ENCODE data around the gene SYNDIG1.

SYNDIG1 gene

DNA sequence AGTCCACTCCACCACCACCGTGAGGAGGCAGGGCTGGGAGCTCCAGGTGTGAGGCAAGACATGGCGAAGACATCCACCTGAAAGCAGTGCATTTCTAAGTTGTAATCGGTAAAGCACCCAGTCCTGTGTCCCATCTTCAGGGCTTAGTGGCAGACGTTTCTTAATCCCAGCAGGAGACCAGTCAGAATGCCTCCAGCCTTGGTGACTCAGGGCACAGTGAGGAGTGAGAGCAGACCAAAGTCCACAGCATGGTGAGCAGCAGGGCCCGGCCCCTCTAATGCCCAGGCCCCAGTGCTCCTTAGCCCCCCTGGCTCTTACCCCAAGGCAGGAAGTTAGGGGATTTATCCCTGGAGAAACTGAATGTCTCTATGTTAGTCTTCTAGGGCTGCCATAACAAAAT is 183.9 kb downstream of the SYNDIG1 start:
- no peak for DNase-seq (ENCODE audit: low read depth in 1 of 2, low spot score in 1 of 2)

DNA sequence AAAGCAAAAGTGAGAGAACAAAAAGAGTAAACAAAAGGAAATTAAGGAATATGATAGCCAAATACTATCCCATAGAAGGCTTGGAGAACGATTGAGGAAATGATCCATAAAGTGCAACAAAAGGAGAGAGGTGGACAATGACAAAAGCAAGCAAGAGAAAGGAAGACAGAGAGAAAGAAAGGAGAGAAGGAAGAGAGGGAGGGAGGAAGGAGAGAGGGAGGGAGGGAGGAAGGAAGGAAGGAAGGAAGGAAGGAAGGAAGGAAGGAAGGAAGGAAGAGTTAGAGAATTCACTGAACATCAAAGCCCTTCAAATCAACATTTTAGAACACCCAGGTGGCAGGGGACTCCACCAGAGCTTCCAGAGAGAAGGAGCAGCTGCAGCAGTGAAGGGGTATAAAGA is 185.0 kb downstream of the SYNDIG1 start:
- no peak for DNase-seq (ENCODE audit: low read depth in 1 of 2, low spot score in 1 of 2)

DNA sequence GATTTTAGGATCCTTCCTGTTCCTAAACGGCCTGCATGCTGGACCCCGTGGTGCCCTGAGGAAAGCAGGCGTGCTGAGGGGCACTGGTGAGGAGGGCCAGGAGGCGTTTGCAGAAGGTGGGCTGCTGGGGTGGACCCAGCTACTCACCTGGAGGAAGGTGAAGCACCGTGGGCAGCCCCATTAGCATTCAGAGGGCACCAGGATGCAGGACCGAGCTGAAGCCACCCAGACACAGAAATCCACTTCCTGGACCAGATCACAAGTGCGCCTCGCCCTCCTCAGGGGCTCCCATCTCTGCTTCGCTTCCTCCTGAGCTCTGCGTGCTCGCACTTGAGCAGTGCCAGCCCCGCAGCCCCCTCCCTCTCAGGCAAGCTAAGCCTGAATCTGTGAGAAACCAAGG is 187.0 kb downstream of the SYNDIG1 start:
- DNase-seq (ENCODE audit: low read depth in 1 of 2, low spot score in 1 of 2), result no peak

DNA sequence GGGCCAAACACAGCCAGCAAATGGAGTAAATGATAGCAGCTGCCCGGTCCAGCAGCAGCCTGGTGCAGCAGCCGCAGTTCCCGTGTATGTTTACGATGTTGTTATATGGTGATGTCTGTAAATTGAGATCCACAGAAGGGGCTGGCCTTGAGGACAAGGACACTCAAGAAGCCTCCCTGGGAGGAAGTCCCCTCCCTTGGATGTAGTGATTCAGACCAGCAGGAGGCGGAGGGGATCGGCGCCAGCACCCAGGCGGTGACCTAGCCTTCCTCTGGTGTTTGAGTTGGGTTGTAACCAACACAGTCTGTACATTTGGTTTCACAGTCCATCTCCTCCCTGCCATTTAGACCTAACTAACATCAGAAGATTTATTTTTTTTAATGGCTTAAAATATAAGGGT is 187.8 kb downstream of the SYNDIG1 start:
- no peak for DNase-seq (ENCODE audit: low read depth in 1 of 2, low spot score in 1 of 2)

DNA sequence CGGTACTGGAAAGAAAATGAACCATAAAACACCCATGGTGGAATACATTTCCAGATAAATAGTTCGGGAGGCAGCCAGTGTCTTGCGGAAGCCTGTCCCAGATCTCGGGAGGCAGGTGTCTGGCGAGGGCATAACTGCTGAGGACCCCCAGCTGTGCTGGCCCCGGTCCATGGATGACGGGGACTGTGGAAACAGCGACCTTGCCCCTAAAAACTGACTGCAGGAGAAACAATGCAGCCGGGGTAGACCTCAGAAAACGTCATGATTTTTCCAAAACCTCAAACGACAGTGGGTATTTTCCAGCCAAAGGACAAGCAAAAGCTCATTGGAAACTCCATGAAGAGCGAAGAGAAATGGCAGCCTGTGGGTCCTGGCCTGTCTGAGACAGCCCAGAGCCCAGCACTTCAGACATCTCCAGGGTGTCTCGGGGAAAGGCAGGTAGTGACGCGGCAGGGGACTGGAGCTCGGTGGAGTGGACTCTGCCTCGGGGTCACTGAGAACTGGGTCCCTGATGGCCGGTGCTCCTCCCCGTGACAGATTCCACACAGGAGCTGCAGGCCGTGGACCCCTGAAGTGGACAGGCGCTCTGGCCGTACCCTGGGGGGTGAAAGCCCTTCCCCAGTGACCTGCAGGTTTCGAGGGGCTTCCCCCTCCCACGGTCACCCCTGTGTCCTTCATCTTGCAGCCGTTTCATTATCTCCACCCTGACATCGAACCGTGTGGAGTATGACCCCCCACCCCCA is 188.6 kb downstream of the SYNDIG1 start:
- no peak for DNase-seq (ENCODE audit: low read depth in 1 of 2, low spot score in 1 of 2)

DNA sequence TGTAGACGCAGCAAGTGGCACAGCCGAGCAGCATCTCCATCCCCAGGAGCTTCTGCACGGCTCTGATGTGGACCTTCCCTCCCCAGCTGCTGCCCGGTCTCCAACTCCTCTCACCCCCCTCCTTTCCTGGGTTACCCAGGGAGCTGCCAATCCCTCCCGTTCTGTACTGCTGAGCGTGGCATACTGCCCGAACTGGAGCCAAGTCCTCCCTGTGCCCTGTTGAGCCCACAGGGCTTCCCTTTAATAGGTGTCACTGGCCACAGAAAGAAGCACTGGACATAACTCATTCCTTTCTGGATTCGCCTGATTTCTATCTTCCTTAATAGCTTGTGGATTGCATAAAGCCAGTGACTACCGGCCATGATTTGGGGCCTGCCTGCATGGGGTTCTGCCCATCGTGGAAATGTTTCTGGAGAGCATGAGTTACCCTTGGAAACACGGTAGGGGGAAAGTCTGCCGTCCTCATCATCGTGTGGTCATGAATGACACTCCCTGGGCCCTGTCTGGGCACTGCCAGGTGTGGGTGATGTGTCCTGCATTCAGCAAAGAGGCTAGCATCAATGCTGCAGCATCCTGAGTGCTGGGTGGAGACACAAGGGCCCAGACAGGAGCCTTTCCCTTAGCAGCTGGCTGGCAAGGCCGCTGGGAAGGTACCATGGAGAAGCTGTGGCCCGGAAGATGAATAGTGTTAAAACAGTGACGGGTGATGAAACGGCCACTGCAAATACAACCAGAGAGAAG is 189.7 kb downstream of the SYNDIG1 start:
- DNase-seq (ENCODE audit: low read depth in 1 of 2, low spot score in 1 of 2), result no peak

DNA sequence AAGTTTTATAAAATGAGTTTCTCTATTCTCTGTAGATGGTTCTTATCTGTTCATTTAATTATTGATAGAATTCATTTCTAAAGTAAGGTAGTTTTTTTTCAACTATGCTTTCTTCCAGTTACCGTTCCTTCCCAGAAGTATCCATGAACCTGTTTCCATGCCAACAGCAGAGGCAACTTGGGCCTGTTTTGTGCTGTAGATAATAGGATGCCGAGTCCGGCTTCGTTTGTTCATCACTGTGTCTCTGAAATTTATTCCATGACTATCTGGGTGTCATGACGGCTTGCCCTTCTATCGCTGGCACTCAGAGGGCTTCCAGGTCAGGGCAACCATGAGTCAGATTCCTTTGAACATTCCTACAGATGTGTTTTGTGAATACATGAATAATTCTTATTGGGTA is 190.4 kb downstream of the SYNDIG1 start:
- no peak for DNase-seq (ENCODE audit: low read depth in 1 of 2, low spot score in 1 of 2)

DNA sequence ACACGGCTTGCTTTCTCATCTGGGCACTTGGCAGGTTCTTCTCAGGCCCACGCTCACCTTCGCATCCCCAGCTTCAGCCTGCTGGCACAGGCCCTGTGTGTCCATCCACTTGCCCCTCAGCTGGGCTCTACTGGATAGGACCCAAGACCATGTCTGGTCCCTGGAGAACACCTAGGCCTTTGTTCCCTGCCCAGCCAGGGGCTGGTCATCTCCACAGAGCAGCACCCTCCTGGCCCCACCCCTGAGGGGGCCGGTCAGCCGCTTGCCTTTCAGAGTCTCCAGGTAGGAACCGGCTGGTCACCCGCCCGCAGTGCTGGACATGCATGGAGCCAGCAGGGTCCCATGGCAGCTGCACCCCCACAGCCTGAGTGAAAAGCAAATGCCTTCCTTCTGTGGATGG is 191.2 kb downstream of the SYNDIG1 start:
- no peak for DNase-seq (ENCODE audit: low read depth in 1 of 2, low spot score in 1 of 2)

DNA sequence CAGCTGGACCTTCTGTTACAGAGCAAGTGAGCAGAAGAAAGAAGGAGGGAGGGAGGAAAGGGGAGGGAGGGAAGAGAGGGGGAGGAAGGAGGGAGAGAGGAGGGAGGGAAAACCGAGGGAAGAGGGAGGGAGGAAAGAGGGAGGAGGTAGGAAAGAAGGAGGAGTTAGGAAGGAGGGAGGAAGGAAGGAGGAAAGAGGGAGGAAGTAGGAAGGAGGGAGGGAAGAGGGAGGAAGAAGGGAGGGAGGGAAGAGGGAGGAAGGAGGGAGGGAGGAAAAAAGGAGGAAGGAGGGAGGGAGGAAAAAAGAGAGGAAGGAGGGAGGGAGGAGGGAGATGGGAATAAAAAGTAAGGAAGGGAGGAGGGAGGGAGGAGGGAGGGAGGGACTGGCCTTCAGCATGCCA is 191.8 kb downstream of the SYNDIG1 start:
- no peak for DNase-seq (ENCODE audit: low read depth in 1 of 2, low spot score in 1 of 2)

DNA sequence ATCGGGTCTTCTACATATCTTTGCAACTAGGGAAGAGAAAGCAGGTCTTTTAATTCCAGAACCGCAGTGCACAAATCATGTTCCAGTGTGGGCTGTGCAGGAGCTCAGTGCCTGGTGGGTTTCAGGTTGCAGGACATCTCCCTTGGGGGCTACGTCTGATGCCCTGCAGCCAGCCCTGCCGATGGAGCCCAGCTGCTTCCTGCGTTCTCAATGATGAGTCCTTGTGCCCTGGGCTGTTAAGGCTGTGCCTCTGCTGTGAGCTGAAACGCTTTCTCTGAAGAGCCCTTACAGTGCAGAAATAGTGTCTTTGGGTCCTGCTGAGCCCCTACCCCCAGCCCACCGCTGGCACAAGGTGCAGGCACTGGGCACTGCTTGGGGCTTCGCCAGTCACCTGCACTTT is 192.9 kb downstream of the SYNDIG1 start:
- no peak for DNase-seq (ENCODE audit: low read depth in 1 of 2, low spot score in 1 of 2)

DNA sequence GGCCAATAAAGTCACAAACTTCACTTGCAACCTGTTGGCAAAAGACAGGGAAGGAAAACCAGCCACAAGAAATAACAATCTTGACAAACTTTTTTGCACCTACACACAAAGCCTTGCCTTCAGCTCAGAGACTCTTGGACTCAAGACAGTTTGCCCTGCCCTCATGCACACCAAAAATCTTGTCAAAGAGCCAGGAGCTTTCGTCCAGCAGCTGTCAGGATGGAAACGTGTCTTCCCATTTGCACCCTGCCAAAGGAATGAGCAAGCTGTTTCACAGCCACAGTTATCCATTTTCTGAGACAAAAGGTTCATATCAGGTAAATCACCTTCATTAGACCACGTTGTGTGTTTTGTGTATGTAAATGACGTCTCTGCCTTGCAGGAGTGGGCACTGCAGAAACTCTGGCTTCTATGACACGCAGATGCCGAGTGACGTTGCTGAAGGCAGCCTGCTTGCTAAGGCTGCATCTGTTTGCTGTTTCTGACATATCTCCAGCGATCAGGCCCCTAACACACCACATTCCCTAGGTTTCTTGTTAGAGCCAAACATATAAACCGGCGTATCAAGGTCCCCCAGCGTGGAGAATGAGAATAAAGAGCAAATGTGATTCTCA is 193.4 kb downstream of the SYNDIG1 start:
- DNase-seq (ENCODE audit: low read depth in 1 of 2, low spot score in 1 of 2), result no peak

DNA sequence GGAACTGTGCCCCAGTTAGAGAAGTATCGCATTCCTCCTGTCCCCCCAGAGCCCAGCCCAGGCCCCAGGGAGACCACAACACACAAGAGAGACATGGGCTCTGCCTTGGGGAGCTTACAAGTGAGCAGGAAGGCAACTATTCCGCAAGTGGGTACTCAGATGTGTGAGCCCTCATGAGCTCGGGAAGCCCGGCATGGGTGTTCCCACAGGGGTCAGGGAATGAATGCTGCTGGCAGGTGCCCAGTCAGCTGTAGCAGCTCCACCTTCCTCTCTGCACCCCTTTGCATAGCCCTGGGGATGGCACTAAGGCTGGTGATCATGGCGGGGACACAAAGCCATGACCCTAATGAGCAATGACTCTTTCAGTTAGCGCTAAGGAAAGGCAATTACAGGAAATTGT is 194.1 kb downstream of the SYNDIG1 start:
- DNase-seq (ENCODE audit: low read depth in 1 of 2, low spot score in 1 of 2), result no peak

DNA sequence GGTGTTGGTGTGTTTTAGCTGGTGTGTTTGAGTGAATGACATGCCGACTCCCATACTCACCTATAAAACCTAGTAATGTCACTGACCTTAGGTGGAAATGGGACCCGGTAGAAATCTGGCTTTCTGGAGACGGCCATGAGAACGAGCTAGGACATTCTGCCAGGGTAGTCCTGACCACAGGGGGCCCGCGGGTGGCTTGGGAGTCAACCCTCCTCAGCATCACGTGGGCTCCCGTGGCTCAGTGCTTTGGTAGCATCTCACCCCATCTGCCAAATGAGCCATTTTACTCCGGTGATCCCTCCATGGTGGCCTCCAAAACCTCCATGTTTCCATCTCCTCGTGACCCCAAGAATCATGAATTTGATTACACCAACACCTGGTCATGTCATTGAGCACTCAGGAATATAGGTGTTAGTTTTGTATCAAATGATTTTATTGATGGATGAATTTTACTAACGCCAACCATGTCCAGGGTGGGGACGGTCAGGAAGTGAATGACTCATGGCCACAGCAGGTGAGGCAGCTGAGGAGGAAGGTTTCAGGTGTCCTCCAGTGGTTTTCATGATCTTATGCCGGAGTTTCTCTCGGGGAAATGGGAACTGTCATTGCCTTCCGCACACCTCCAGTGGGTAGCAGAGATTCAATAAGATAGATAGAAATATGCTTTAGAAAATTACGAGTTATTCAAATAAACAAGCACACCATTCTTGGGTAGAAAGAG is 195.0 kb downstream of the SYNDIG1 start:
- DNase-seq (ENCODE audit: low read depth in 1 of 2, low spot score in 1 of 2), result no peak

DNA sequence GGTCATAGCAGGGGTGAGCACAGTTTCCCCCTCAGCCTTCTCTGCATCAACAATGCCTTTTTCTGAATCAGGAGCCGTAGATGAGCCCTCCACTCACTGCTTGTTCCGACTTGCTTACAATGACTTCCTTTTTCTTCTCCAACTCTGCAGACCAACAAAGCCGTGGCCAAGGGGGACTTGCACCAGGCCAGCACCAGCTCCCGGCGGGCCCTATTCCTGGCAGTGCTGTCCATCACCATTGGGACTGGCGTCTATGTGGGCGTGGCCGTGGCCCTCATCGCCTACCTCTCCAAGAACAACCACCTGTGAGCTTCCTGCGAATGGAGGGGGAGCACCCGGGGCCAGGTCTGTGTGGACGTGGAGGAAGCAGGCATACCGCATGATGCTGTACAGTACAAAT is 195.8 kb downstream of the SYNDIG1 start:
- no peak for DNase-seq (ENCODE audit: low read depth in 1 of 2, low spot score in 1 of 2)

DNA sequence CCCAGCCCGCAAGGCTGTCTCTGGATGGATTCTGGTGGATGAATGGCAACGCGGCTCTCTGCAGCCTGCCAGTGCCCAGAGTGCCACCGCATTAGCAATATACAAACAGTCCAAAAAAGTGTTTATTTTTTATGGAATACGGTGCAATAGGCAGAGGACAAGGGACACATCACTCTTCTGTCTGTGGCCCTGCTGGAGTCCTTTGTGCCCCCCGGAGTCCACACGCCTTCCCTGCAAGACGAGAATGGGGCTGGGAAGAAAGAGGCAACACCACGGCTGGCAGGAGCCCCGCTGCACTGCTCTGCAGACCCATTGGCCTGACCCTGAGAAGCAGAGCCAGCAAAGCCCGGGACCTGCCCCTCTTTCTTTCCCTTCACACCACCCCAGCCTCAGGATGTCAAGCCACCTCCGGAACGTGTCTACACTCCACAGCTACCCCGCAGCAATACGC is 196.3 kb downstream of the SYNDIG1 start:
- DNase-seq (ENCODE audit: low read depth in 1 of 2, low spot score in 1 of 2), result no peak

DNA sequence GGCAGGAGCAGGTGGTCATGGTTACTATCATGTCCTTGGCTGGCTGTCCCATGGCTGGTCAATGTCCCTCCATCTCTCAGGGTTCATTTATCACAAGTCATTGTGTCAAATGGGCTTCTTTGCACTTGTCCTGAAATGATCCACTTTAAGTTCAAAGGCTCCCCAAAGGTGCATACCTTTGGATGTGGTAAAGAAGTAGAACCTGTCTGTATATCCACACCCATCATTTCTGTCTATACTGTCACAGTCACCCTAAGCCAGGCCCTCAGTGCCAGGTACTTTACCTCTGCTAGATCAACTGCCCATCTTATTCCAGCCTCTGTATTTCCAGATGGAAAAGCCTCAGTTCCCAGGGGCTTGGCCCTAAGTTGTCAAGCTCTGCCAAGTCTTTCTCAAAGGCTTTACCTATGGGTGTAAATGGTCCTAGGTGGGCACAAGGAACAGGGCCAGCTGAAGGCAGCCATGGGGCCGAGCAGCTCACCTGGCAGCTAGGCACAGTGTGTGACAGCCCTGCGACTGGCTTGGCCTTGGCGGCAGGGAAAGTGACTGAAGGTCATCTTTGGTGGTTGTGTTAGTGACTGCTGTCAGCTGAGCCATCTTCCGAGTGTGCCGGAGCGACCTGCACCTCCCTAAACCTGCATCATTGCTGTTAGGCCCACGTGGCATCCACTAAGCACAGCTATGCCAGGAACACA is 198.4 kb downstream of the SYNDIG1 start:
- no peak for DNase-seq (ENCODE audit: low read depth in 1 of 2, low spot score in 1 of 2)

DNA sequence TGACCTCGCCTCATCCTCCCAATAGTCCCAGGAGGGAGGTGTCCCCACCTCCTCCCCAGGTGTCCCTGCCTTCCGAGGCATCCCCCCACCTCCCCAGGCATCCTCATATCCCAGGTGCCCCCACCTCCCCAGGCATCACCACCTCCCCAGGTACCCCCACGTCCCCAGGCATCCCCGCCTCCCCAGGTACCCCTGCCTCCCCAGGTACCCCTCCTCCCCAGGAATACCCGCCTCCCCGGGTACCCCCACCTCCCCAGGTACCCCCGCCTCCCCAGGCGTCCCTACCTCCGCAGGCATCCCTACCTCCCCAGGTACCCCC is 198.9 kb downstream of the SYNDIG1 start:
- no peak for DNase-seq (ENCODE audit: low read depth in 1 of 2, low spot score in 1 of 2)

DNA sequence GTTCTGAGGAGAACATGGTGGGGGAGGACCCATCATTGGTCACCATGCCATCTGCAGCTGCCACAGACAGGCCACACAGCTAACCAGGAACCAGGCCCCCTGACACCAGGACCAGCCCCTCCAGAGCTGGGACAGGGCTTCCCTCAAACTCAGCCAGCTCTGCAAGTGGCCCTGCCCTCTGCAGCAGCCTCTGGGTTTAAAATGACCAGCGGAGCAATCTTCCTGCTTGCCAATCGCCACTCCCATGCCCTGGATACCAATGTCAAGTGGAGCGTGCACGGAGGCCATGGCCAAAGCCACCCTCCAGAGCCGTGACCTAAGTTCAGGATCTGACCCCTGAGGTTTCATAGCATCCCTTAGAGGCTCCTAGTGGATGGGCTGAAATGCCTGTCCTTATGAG is 199.4 kb downstream of the SYNDIG1 start:
- DNase-seq (ENCODE audit: low read depth in 1 of 2, low spot score in 1 of 2), result no peak

DNA sequence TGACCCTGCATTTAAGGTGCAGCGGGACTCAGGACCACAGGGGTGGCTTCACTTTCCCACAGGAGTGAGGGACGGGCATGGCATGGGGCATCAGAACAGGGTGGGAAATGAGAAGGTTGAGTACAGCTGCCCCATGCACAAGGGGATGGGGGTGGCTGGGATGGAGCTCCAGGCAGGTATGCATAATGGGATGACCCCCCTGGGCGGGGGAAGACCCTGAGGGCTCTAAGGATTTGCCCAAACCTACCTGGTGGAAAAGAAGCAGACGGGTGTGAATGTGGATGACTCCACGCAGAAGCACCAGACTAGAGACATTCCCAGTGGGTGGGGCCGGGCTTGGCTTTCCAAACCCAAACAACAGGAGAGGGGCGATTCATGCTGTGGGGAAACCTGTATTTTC is 200.3 kb downstream of the SYNDIG1 start:
- DNase-seq (ENCODE audit: low read depth in 1 of 2, low spot score in 1 of 2), result no peak

DNA sequence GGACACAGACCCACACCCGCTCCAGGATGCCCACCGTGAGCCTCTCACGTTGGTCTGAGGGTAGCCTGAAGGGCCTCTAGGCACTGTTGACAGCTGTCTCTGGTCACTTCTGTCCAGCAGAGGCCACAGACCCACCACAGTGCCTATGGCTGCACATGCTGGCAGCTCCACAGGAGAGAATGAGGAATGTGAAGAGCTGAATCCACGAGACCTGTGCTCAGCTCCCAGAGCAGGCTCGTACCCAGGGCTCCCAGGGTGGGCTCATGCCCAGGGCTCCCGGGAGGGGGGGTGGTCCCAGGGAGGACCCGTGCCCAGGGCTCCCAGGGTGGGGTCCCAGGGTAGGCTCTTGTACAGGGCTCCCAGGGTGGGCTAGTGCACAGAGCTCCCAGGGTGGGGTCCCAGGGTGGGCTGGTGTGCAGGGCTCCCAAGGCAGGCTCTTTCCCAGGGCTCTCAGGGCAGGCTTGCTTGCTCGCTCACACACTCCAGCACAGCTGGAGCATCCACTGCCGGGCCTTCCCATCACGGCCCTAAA is 201.0 kb downstream of the SYNDIG1 start:
- DNase-seq (ENCODE audit: low read depth in 1 of 2, low spot score in 1 of 2), result no peak

DNA sequence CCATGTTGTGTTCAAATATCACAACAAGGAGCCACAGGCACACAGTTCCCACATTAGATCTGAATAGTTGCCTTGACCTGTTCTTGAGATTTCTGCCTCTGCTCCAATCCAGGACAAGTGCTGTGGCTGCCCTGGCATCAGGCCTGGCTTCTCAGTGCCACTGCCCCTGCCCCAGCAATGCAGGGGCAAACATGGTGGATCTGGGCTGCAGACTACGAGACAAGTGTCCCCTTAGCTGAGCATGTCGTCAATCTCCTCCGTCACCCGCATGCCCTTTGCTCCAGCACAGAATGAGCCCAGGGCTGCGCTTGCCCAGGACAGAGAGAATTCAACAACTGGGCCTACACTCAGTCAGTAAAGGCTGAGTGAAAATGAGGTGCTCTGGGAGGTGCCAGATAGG is 201.6 kb downstream of the SYNDIG1 start:
- DNase-seq (ENCODE audit: low read depth in 1 of 2, low spot score in 1 of 2), result no peak

Data from stimulated activated CD4-positive, alpha-beta T cell treated with anti-CD3 and anti-CD28 coated beads, Interleukin-15, amount 100 ng/mL, for 1 hour (primary cell).